ENCODE measurements around the gene CGB5. TPM values are rescaled to one million over a fixed set of nuclear protein-coding genes. Genes with fewer than 3 reads are reported as not detected.

The CGB5 gene
- total RNA-seq, 1 donor from 2014 or later = 6.5 TPM

DNA sequence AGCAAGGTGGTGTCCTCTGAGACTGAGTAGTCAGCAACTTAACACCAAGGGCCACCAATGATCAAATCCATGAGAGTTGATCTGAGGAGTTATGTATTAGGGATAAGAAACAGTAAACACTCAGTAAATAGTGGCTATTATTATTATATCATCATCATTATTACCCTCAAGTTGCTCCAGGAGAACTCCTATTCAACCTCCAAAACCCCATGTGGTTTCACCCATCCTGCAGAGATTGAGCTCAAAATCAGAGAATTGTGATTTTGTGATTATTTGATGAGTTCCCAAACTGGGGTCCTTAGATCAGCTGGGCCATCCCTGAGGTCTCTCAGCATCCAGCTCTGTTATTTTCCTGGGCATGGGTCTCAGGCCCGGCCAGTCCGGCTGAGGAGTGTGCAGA is 17.4 kb downstream of the CGB5 start:
- peaks cover 20% of the 10 kb centered on the region for H3K4me1 Mint-ChIP-seq (ENCODE audit: low read depth, unreplicated experiment)
- Histone ChIP-seq H2AFZ (ENCODE audit: low read depth, low read length) (no peak overlapping the region), H3K4me1 (ENCODE audit: insufficient read depth, low read length) (peaks cover 30% of the 10 kb centered on the region), H3K36me3 (ENCODE audit: insufficient read depth, low read length) (no peaks in the 10 kb centered on the region), H3K4me3 (ENCODE audit: insufficient read depth, low read depth, low read length) (no peak overlapping the region), H3K27me3 (ENCODE audit: insufficient read depth, low read length) (no peaks in the 10 kb centered on the region), H3K9me3 (ENCODE audit: insufficient read depth, low read depth, low read length) (no peaks in the 10 kb centered on the region), H3K4me2 (ENCODE audit: low read length) (no peak overlapping the region), H3K27ac (ENCODE audit: low read depth, low read length) (no peak overlapping the region), H3K9ac (ENCODE audit: low read length) (no peak overlapping the region), H4K20me1 (ENCODE audit: insufficient read depth, low read length) (peaks cover 55% of the 10 kb centered on the region), H3K79me2 (ENCODE audit: insufficient read depth, low read length) (peaks cover 57% of the 10 kb centered on the region)
- H3K36me3 Mint-ChIP-seq (ENCODE audit: low read depth, unreplicated experiment) = peaks cover 7% of the 10 kb centered on the region
- H3K27me3 Mint-ChIP-seq (ENCODE audit: low read depth, unreplicated experiment) = peaks cover 10% of the 10 kb centered on the region
- no peaks in the 10 kb centered on the region for H3K9me3 Mint-ChIP-seq (ENCODE audit: unreplicated experiment)
- peak overlapping the region; percentile 70 for H3K4me3 Mint-ChIP-seq (ENCODE audit: unreplicated experiment)
- no peak for FAIRE-seq
- TF ChIP-seq, protein P1, sequence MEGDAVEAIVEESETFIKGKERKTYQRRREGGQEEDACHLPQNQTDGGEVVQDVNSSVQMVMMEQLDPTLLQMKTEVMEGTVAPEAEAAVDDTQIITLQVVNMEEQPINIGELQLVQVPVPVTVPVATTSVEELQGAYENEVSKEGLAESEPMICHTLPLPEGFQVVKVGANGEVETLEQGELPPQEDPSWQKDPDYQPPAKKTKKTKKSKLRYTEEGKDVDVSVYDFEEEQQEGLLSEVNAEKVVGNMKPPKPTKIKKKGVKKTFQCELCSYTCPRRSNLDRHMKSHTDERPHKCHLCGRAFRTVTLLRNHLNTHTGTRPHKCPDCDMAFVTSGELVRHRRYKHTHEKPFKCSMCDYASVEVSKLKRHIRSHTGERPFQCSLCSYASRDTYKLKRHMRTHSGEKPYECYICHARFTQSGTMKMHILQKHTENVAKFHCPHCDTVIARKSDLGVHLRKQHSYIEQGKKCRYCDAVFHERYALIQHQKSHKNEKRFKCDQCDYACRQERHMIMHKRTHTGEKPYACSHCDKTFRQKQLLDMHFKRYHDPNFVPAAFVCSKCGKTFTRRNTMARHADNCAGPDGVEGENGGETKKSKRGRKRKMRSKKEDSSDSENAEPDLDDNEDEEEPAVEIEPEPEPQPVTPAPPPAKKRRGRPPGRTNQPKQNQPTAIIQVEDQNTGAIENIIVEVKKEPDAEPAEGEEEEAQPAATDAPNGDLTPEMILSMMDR (IDR thresholded peaks at IDR 0.05; ENCODE audit: insufficient read depth, low read depth, low read length) = no peak
- no peak for TF ChIP-seq EZH2 (IDR thresholded peaks at IDR 0.05; ENCODE audit: insufficient read depth, low read length)
- no peak overlapping the region for H3K27ac Mint-ChIP-seq (ENCODE audit: unreplicated experiment)
- DNase-seq (ENCODE audit: low read depth) = no peak

DNA sequence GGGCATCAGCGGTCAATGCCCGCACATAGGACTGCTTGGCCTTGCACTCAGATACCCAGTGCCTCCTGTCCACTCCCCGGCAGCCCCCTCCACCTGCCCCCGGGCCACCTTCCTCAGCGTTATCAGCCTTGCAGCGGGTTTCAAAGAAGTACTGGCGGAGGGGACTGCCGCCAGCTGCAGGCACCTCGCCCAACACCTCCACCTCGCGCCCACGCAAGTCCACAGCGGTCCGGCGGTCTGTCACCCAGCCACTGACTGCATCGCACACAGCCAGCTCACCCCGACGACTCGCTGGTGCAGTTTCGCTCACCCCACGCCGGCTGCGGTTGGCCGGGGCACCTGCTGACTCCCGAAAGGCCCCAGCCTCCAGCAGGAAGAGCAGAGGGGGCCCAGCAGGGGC is 17.8 kb downstream of the CGB5 start:
- H4K20me1 ChIP-seq (ENCODE audit: insufficient read depth, low read length) = peaks cover 59% of the 10 kb centered on the region
- Mint-ChIP-seq H3K27me3 (ENCODE audit: low read depth, unreplicated experiment) (peaks cover 10% of the 10 kb centered on the region), H3K4me3 (ENCODE audit: unreplicated experiment) (no peak overlapping the region), H3K9me3 (ENCODE audit: unreplicated experiment) (no peaks in the 10 kb centered on the region), H3K4me1 (ENCODE audit: low read depth, unreplicated experiment) (peaks cover 21% of the 10 kb centered on the region), H3K36me3 (ENCODE audit: low read depth, unreplicated experiment) (peaks cover 7% of the 10 kb centered on the region), H3K27ac (ENCODE audit: unreplicated experiment) (no peak overlapping the region)
- no peak for TF ChIP-seq EZH2 (IDR thresholded peaks at IDR 0.05; ENCODE audit: insufficient read depth, low read length)
- TF ChIP-seq, protein P1 (IDR thresholded peaks at IDR 0.05; ENCODE audit: insufficient read depth, low read depth, low read length) = no peak
- H3K36me3 ChIP-seq (ENCODE audit: insufficient read depth, low read length) = no peaks in the 10 kb centered on the region
- peaks cover 30% of the 10 kb centered on the region for H3K4me1 ChIP-seq (ENCODE audit: insufficient read depth, low read length)
- H3K9me3 ChIP-seq (ENCODE audit: insufficient read depth, low read depth, low read length) = no peaks in the 10 kb centered on the region
- H3K4me2 ChIP-seq (ENCODE audit: low read length) = no peak overlapping the region
- H3K9ac ChIP-seq (ENCODE audit: low read length) = no peak overlapping the region
- FAIRE-seq (no peak), DNase-seq (ENCODE audit: low read depth) (no peak)
- H3K27me3 ChIP-seq (ENCODE audit: insufficient read depth, low read length) = no peaks in the 10 kb centered on the region
- H3K79me2 ChIP-seq (ENCODE audit: insufficient read depth, low read length) = peaks cover 53% of the 10 kb centered on the region
- no peak overlapping the region for H2AFZ ChIP-seq (ENCODE audit: low read depth, low read length)
- H3K27ac ChIP-seq (ENCODE audit: low read depth, low read length) = no peak overlapping the region
- H3K4me3 ChIP-seq (ENCODE audit: insufficient read depth, low read depth, low read length) = no peak overlapping the region

DNA sequence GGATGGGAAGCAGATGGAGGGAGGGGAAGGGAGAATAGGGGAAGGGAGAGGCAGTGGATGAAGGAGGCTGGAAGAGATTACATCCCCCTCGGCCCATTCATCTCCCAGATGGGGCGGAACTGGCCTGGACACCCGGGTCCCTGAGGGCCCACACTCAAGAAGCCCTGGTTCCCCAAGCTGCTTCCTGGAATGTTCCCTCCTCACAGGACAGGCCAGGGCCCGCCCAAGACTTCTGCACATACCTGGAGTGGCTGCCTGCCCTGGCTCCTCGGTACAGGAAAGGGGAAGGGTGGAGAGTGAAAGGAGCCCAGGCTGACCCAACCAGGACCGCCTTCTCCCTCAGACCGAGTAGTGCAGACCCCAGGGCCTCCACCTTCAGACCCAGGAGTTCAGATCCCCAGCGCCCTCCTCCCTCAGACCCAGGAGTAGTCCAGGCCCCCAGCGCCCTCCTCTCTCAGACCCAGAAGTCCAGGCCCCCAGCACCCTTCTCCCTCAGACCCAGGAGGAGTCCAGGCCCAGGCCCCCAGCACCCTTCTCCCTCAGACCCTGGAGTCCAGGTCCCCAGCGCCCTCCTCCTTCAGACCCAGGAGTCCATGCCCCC is 20.5 kb downstream of the CGB5 start:
- peaks cover 61% of the 10 kb centered on the region for H4K20me1 ChIP-seq (ENCODE audit: insufficient read depth, low read length)
- peaks cover 5% of the 10 kb centered on the region for H3K27me3 Mint-ChIP-seq (ENCODE audit: low read depth, unreplicated experiment)
- peak overlapping the region; percentile 80 for H3K4me2 ChIP-seq (ENCODE audit: low read length)
- no peak for DNase-seq (ENCODE audit: low read depth)
- H3K9ac ChIP-seq (ENCODE audit: low read length) = peak overlapping the region; percentile 59
- no peak overlapping the region for H3K4me3 ChIP-seq (ENCODE audit: insufficient read depth, low read depth, low read length)
- no peak for FAIRE-seq
- H3K4me3 Mint-ChIP-seq (ENCODE audit: unreplicated experiment) = peak overlapping the region; percentile 73
- H3K27me3 ChIP-seq (ENCODE audit: insufficient read depth, low read length) = no peaks in the 10 kb centered on the region
- no peaks in the 10 kb centered on the region for H3K36me3 ChIP-seq (ENCODE audit: insufficient read depth, low read length)
- no peak for TF ChIP-seq EZH2 (IDR thresholded peaks at IDR 0.05; ENCODE audit: insufficient read depth, low read length)
- TF ChIP-seq, protein P1 (IDR thresholded peaks at IDR 0.05; ENCODE audit: insufficient read depth, low read depth, low read length) = no peak
- no peak overlapping the region for H3K27ac ChIP-seq (ENCODE audit: low read depth, low read length)
- no peaks in the 10 kb centered on the region for H3K9me3 ChIP-seq (ENCODE audit: insufficient read depth, low read depth, low read length)
- peaks cover 26% of the 10 kb centered on the region for H3K79me2 ChIP-seq (ENCODE audit: insufficient read depth, low read length)
- peak overlapping the region; percentile 26 for H3K27ac Mint-ChIP-seq (ENCODE audit: unreplicated experiment)
- peaks cover 9% of the 10 kb centered on the region for H3K36me3 Mint-ChIP-seq (ENCODE audit: low read depth, unreplicated experiment)
- peaks cover 19% of the 10 kb centered on the region for H3K4me1 ChIP-seq (ENCODE audit: insufficient read depth, low read length)
- no peak overlapping the region for H2AFZ ChIP-seq (ENCODE audit: low read depth, low read length)
- H3K4me1 Mint-ChIP-seq (ENCODE audit: low read depth, unreplicated experiment) = peaks cover 23% of the 10 kb centered on the region
- peaks cover 3% of the 10 kb centered on the region for H3K9me3 Mint-ChIP-seq (ENCODE audit: unreplicated experiment)

Measured in astrocyte (in vitro differentiated cells and primary cell).